Right atrium auricular region (tissue), 2 donors: Measurements from ENCODE around the gene BNC2. TPM values are rescaled to one million over a fixed set of nuclear protein-coding genes. Genes with fewer than 3 reads are reported as not detected.

Experiments
- DNase-seq: peaks from one replicate; pipeline ENCODE4 v3.0.0-alpha.2; 2019; ENCODE audit warnings: low spot score
- H3K27ac ChIP-seq, 2 donors: fragments of 200-600 bp; sonication (generic); 1 replicate in 1 of 2; 2 replicates in 1 of 2; pipeline ENCODE4 v1.5.1; 2016 to 2019
- H3K27me3 ChIP-seq, 2 donors: fragments of 200-600 bp; sonication (generic); one replicate each; pipeline versions ENCODE4 v1.5.1 to v1.6.0; 2017 to 2019
- H3K36me3 ChIP-seq: fragments of 200-600 bp; sonication (generic); one replicate; pipeline ENCODE4 v1.5.1; 2016
- H3K4me1 ChIP-seq, 2 donors: fragments of 200-600 bp; sonication (generic); one replicate each; pipeline versions ENCODE4 v1.5.1 to v1.6.0; 2017 to 2019
- H3K4me3 ChIP-seq, 2 donors: fragments of 200-600 bp; sonication (generic); 1 replicate in 1 of 2; 2 replicates in 1 of 2; pipeline ENCODE4 v1.5.1; 2017 to 2019; ENCODE audit warnings: mild to moderate bottlenecking in 1 of 2, moderate library complexity in 1 of 2
- H3K9me3 ChIP-seq, 2 donors: fragments of 200-600 bp; sonication (generic); one replicate each; pipeline ENCODE4 v1.5.1; 2019
- total RNA-seq, 2 donors: library from RNA; depleted of rRNA; stranded (reverse); fragments of >200 nt; gene quantifications; one replicate each; pipeline ENCODE4 v1.1.0, GENCODE V29; 2016
- TF ChIP-seq, protein P1 (sequence below), 2 donors: fragments of 200-600 bp; sonication (generic); IDR thresholded peaks; one replicate each; pipeline ENCODE4 v1.5.1; 2019; ENCODE audit warnings: antibody characterized with exemption in 2 of 2

Gene BNC2
- total RNA-seq, 2 donors from 2014 or later = 68.3 to 77.6 TPM

DNA sequence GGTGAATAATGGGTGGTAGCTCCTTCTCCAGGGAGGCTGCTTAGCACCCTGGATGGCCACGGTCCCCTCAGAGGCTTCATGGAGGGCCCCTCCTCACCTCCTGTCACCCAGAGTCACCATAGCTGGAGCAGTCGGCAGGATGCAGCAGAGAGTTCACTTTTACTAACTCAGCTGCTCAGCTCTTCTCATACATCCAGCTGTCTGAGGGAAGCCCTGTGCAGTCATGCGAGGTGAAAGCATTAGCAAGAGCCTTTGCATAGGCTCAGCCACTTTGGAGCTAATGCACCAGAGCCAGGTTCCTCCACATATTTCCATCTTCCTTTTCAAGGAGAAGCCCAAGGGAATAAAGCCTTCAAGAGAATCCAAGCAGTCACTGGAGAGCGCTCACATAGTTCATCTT is 499.2 kb downstream of the BNC2 start:
- no peak overlapping the region for H3K4me3 ChIP-seq
- no peaks in the 10 kb centered on the region for H3K27me3 ChIP-seq
- no peak overlapping the region for H3K27ac ChIP-seq
- TF ChIP-seq, protein P1, sequence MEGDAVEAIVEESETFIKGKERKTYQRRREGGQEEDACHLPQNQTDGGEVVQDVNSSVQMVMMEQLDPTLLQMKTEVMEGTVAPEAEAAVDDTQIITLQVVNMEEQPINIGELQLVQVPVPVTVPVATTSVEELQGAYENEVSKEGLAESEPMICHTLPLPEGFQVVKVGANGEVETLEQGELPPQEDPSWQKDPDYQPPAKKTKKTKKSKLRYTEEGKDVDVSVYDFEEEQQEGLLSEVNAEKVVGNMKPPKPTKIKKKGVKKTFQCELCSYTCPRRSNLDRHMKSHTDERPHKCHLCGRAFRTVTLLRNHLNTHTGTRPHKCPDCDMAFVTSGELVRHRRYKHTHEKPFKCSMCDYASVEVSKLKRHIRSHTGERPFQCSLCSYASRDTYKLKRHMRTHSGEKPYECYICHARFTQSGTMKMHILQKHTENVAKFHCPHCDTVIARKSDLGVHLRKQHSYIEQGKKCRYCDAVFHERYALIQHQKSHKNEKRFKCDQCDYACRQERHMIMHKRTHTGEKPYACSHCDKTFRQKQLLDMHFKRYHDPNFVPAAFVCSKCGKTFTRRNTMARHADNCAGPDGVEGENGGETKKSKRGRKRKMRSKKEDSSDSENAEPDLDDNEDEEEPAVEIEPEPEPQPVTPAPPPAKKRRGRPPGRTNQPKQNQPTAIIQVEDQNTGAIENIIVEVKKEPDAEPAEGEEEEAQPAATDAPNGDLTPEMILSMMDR (IDR thresholded peaks at IDR 0.05) = no peak
- H3K9me3 ChIP-seq = peaks cover 0 to 7% of the 10 kb centered on the region in 2 donors
- no peaks in the 10 kb centered on the region for H3K4me1 ChIP-seq
- no peaks in the 10 kb centered on the region for H3K36me3 ChIP-seq
- peak; percentile 23 for DNase-seq

DNA sequence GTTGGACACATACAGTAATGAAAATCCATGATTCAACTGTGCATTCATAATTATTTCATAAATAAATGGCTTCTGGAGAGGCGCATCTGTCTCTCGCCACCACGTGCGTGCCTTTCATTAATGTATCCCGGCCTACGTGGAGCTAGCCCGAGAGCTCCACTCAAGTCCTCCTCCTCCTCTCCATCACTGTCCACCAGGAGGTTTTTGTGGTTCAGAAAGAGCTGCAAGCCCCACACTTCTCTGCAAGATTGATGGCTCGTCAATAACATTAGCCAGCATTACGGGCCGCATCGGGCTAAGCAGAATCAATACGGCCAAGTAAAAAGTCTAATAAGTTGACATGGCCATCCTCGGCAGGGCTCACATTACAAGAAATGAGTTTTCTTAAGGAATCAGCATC is 499.8 kb downstream of the BNC2 start:
- no peaks in the 10 kb centered on the region for H3K27me3 ChIP-seq
- peak; percentile 23 for DNase-seq
- H3K4me3 ChIP-seq = no peak overlapping the region
- no peak overlapping the region for H3K27ac ChIP-seq
- H3K36me3 ChIP-seq = no peaks in the 10 kb centered on the region
- TF ChIP-seq, protein P1 (IDR thresholded peaks at IDR 0.05) = no peak
- no peaks in the 10 kb centered on the region for H3K4me1 ChIP-seq
- peaks cover 0 to 1% of the 10 kb centered on the region in 2 donors for H3K9me3 ChIP-seq

DNA sequence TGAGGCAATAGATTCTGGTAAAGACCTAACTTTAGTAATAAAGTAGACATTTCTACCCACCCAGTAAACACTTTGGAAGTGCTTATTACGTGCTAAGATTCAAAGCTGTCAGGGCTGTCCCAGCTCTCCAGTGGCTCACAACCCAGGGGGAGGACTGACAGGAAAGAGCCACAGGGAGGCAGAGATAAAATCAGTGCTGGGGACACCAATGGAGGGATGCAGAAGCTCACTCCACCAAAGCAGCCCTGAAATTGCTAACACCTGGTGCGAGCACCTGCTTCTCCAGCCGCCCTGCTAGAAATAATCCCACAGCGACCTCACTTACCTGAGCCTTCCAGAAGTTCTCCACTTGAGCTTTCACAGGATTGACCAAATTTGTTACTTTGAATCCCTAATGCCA is 501.0 kb downstream of the BNC2 start:
- H3K9me3 ChIP-seq = no peaks in the 10 kb centered on the region
- no peaks in the 10 kb centered on the region for H3K36me3 ChIP-seq
- DNase-seq = peak; percentile 38
- H3K27ac ChIP-seq = no peak overlapping the region
- TF ChIP-seq, protein P1 (IDR thresholded peaks at IDR 0.05) = no peak
- H3K4me3 ChIP-seq = no peak overlapping the region
- no peaks in the 10 kb centered on the region for H3K27me3 ChIP-seq
- H3K4me1 ChIP-seq = no peaks in the 10 kb centered on the region

DNA sequence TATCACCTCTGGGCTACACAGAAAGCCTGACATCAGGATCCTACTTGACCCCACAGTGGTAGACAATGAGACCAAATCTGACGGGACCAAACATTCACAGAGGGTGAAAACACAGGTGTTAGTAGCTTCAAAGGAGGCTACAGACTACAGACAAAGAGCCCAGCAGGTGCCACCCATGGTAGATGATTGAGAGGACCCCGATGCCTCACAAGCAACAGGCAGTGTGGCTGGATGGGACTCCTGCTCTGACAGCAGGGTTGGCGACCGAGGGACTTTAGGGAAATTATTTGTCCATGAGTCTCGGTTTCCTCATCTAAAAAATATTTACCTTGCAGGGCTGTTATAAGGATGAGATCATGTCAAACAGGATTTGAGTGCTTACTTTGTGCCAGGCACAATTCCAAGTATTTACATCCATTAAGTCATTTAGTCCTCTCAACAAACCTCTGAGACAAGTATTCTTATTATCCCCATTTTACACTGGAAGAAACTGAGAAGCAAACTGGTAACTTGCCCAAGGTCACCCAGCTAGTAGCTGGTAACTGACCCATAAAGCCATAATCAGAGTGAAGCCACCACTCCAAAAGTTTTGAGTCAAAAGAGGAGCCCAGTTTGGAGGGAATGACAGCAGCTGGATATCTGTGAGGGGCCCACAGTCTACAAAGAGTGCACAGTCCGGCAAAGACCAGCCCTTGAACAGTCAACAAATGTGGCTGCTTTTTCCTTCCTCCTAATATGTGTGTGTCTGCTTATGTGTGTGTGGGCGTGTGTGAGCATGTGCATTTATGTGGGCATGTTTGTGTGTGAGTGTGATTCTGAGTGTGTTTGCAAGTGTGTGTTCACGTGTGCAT is 502.0 kb downstream of the BNC2 start:
- Histone ChIP-seq H3K36me3 (no peaks in the 10 kb centered on the region), H3K9me3 (no peaks in the 10 kb centered on the region), H3K4me3 (no peak overlapping the region), H3K27ac (no peak overlapping the region), H3K27me3 (no peaks in the 10 kb centered on the region), H3K4me1 (no peaks in the 10 kb centered on the region)
- DNase-seq = peak; percentile 38
- TF ChIP-seq, protein P1 (IDR thresholded peaks at IDR 0.05) = no peak

DNA sequence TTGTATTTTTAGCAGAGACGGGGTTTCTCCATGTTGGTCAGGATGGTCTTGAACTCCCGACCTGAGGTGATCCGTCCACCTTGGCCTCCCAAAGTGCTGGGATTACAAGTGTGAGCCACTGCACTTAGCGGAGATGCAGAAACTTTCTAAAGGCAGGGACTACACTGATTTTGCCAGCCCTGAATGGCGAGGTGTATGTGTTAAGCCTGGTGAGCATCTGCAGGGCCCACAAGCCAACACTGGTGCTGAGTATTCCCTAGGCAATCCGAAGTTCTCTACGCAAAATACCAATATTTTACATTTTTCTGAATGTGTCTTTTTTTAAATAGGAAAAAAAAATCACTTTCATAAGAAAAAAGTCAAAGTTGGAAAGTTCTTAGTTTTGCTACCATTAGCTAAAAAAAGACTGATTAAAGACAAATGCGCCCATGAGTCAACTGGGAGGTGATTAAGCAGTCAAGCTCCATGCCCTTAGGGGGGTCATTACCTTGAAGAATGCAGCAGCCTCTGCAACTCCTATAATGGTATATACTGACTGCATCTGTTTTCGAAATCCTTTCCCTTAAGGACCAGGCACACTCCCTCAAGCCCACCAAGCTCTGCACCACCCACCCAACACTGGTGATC is 502.8 kb downstream of the BNC2 start:
- no peak for DNase-seq
- TF ChIP-seq, protein P1 (IDR thresholded peaks at IDR 0.05) = no peak
- no peaks in the 10 kb centered on the region for H3K36me3 ChIP-seq
- no peak overlapping the region for H3K4me3 ChIP-seq
- no peaks in the 10 kb centered on the region for H3K9me3 ChIP-seq
- no peaks in the 10 kb centered on the region for H3K27me3 ChIP-seq
- H3K27ac ChIP-seq = no peak overlapping the region
- no peaks in the 10 kb centered on the region for H3K4me1 ChIP-seq
